HG02840 (cell line): ENCODE measurements around the gene UCKL1.

Experiments
- ATAC-seq: cut with Tn5 transposase; IDR thresholded peaks from one replicate; pipeline ENCODE4 v1.9.1; 2021; ENCODE audit warnings: mild to moderate bottlenecking, moderate library complexity, moderate number of reproducible peaks; ENCODE audit not compliant: unreplicated experiment, low FRiP score

The UCKL1 gene

DNA sequence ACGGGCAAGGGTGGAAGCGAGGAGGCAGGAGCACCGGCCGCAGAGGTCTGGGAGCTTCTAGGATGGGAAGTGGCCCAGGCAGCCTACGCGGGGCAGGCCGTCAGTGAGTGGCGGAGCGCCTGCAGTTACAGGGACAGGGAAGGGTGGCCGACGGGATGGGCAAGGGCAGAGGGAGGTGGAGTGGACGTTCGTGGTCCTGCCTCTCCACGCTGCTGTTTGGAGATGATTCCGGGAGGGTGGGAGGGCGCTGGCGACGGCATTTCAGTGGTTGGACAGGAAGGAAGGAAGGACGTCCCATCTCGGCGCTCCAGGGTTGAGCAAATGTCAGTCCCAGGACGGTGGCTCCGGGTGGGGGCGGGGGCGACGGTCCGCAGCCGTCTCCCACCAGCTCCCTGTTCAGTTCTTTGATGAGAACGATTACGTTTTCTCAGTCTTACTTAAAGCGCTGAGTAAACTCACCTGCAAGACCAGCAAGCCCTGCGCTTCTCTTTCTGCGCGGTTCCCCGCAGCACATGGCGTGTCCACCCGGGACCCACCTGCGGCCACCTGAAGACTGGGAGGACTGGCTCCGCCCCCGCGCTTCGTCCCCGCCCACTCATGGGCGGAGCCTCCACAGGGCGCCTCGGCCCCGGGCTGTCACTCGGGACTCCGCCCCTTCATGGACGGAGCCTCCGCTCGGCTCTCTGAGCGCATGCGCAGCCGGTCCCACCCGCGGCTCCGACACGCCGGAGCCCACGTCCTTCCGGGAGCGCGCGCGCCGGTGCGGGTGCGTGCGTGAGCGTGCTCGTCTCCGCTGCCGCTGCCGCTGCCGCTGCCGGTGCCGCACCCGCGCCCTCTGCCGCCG lies 61.6 kb downstream of the UCKL1 start, which contains the start of gene DNAJC5:
Gene DNAJC5 (plus strand): TSS at position 769 of the 844 bp plus-strand sequence. CDS start 33,220 bp downstream, outside the sequence.
- ATAC-seq: peak; percentile 73

DNA sequence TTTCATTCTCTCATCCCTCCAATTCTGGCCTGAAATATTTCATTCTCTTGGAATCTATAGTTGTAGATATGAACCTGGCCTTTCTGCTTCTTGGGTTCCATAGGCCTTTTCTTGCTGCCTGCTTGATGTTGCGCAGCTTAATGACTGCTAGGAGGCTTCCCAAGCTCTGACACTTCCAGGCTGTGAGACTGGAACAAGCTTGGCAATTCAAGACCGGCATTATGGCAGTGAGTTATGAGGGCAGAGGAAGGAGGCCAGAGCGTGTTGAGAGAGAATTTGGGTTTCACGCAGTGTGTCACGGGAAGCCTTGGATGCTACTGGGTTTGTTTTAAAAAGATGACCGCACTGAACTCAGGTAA lies 62.2 kb downstream of the UCKL1 start:
- ATAC-seq: no peak

DNA sequence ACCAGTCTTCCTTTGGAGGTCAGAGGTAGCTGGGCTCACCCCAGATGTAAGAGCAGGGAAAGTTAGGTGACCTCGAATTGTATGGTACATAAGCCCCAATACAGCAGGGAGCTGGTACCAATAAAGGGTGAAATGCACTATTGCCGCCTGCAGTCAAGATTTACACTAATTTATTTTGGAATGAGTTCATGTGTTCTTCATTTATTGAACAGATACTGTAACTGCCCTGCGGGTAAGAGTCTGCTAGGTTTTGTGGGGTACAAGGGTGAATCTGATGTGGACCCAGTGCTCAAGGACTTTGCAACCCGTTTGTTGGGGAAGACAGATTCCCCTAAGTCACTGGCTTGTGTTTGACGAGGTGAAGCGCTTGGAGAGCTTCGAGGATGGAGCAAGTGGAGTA lies 63.8 kb downstream of the UCKL1 start:
- no peak for ATAC-seq

DNA sequence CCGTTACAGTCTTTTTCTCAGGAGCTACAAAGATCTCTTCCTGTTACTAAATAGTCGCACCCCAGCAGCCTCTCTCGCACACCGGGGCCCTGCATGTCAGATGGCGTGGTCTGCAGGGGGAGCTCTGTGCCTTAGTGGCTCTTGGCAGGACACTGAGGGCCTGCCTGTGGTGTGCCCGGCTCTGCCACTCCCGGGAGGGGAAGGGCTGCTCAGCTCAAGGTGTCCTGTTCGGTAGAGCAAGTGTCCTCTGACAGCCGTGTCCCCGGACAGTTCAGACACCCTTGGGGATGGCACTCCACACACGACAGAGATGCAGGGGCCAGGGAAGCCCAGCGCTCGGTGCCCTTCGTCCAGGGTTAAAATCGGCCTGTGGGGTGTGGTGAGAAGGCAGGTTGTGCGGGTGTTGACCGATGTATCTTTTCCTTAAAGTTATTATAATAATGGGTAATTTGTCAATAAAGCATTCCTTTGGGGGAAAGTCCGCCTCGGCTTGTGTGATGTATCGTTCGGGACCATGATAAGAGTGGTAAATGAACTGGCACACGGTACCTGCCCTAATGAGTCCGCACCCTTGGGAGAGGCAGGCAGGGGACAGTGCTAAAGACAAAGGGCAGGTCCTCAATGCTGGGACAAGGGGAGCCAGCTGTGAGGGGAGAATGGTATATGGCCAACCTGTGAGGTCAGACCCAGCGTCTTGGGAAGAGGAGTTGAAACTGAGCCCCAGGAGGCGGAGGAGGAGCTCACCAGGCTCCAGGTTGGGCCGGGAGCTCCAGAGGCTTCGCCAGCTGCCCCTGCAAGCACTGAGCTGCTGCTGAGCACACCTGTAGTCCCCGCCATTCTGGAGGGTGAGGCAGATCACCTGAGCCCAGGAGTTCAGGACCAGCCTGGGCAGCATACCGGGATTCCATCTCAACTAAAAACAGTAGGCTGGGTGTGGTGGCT lies 64.9 kb downstream of the UCKL1 start:
- no peak for ATAC-seq

DNA sequence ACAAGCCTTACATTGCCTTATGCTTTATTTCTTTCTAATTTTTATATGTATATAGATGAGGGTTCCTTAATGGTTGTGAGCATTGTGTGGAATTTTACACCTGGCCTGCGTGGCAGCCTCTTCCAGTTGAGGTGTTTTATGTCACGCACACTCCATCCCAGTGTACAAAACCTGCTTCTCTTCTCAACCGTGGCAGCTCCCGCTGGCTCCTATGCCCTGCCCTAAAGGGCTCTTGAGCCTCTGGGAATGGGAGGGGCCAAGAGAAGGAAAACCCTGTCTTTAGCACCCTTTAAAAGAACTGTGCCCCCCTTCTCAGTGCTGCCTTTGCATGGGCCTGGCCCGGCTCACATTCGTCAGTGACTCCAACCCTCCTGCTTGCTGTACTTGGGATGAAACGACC lies 65.6 kb downstream of the UCKL1 start:
- no peak for ATAC-seq

DNA sequence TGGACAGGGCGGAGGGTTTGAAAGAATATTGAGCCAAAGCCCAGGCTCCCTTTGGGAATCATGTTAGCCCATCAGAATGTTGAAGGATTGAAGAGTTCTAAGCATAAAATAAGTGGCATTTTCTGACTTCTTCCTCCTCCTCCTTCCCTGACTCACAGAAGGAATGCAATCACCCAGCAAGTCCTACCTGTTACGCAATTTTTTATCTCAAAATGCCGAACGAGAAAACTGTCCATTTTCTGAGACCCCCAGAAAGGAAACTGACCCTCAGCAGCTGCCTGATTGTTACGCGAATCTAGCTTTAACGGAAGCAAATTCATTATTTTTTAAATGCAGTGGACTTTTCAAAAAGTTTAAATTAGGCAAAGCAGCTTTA lies 66.0 kb downstream of the UCKL1 start:
- no peak for ATAC-seq
